Stimulated activated CD4-positive, alpha-beta T cell treated with anti-CD3 and anti-CD28 coated beads, Interleukin-4, amount 100 ng/mL, for 24 hours (primary cell): ENCODE data around the gene GLP2R.

ENCODE experiments used
- DNase-seq: peaks from one replicate; pipeline ENCODE4 v3.0.0-alpha.2; 2020

Gene GLP2R

GRCh38 chr17:9926150-9926804 lies 100.6 kb downstream of the GLP2R start:
- no peak for DNase-seq

GRCh38 chr17:9928601-9929333 lies 103.0 kb downstream of the GLP2R start:
- no peak for DNase-seq

GRCh38 chr17:9929871-9930270 lies 104.1 kb downstream of the GLP2R start:
- DNase-seq = no peak

GRCh38 chr17:9931144-9931741 lies 105.5 kb downstream of the GLP2R start:
- DNase-seq = no peak

GRCh38 chr17:9932491-9932890 lies 106.8 kb downstream of the GLP2R start:
- DNase-seq = no peak

GRCh38 chr17:9934331-9934730 lies 108.6 kb downstream of the GLP2R start:
- no peak for DNase-seq

- no peak for DNase-seq
Measured at GRCh38 chr17:9935408-9935807, 109.7 kb downstream of the GLP2R start.

- no peak for DNase-seq
Measured at GRCh38 chr17:9936095-9936494, 110.4 kb downstream of the GLP2R start.

- no peak for DNase-seq
Measured at GRCh38 chr17:9937241-9937761, 111.6 kb downstream of the GLP2R start.

GRCh38 chr17:9937901-9938300 lies 112.2 kb downstream of the GLP2R start:
- no peak for DNase-seq

GRCh38 chr17:9938764-9939163 lies 113.0 kb downstream of the GLP2R start:
- no peak for DNase-seq

GRCh38 chr17:9940841-9941240 lies 115.1 kb downstream of the GLP2R start:
- DNase-seq = no peak

- no peak for DNase-seq
Measured at GRCh38 chr17:9941305-9941704, 115.6 kb downstream of the GLP2R start.
